Body of pancreas (tissue), 4 donors: Measurements from ENCODE around the gene NPTX1. TPM values are rescaled to one million over a fixed set of nuclear protein-coding genes. Genes with fewer than 3 reads are reported as not detected.

Source experiments
- ATAC-seq: fragments of 150-250 bp; one replicate; pipeline ENCODE4 v1.9.1; 2016
- DNase-seq, 4 donors: peaks; one replicate each; pipeline ENCODE4 v3.0.0-alpha.2; 2019
- H3K27ac ChIP-seq, 4 donors: fragments of 200-600 bp; sonication (generic); 1 replicate in 3 of 4; 2 replicates in 1 of 4; pipeline versions ENCODE4 v1.5.1 to v1.6.1; 2016 to 2019; ENCODE audit warnings: mild to moderate bottlenecking in 1 of 4, mixed read lengths in 1 of 4, moderate library complexity in 1 of 4
- H3K27me3 ChIP-seq, 2 donors: fragments of 200-600 bp; sonication (generic); one replicate each; pipeline ENCODE4 v1.6.0; 2016; ENCODE audit warnings: mild to moderate bottlenecking in 1 of 2
- H3K36me3 ChIP-seq, 2 donors: fragments of 200-600 bp; sonication (generic); replicated peaks in 1 of 2; 2 replicates each; pipeline ENCODE4 v1.5.1; 2016; ENCODE audit warnings: low read depth in 2 of 2; ENCODE audit not compliant: insufficient read depth in 1 of 2
- H3K4me1 ChIP-seq: fragments of 200-600 bp; sonication (generic); one replicate; pipeline ENCODE4 v1.6.0; 2016
- H3K4me3 ChIP-seq, 2 donors: fragments of 200-600 bp; sonication (generic); 1 replicate in 1 of 2; 2 replicates in 1 of 2; pipeline ENCODE4 v1.5.1; 2016 to 2019
- H3K9me3 ChIP-seq, 3 donors: fragments of 200-600 bp; sonication (generic); 1 replicate in 2 of 3; 2 replicates in 1 of 3; pipeline ENCODE4 v1.5.1; 2016
- POLR2A ChIP-seq, 3 donors: fragments of 450-650 bp; IDR thresholded peaks; one replicate each; pipeline ENCODE4 v1.6.1; 2016; ENCODE audit warnings: antibody characterized with exemption in 3 of 3, mild to moderate bottlenecking in 2 of 3
- WGBS, 2 donors: methylation state at CpG; one replicate each; pipeline ENCODE4 v1.1.5; 2017; 5-methylcytosine and 5-hydroxymethylcytosine counted together
- intact Hi-C: fragments of 100-400 bp; cut with DNase I; formaldehyde crosslinking; loops from one replicate; pipeline ENCODE4 v1.15.1; 2023
- total RNA-seq, 2 donors: library from RNA; depleted of rRNA; stranded (reverse); fragments of >200 nt; gene quantifications; one replicate each; pipeline ENCODE4 v1.1.0, GENCODE V29; 2016
- TF ChIP-seq, protein P1 (sequence below), 7 experiments: fragments of 450-650 bp in 4 of 7; fragments of 200-600 bp in 3 of 7; sonication (generic) in 3 of 7; IDR thresholded peaks; one replicate each; pipeline ENCODE4 v1.5.1; 2016 to 2019; ENCODE audit warnings: antibody characterized with exemption in 7 of 7

NPTX1 gene
- total RNA-seq, 2 donors from 2014 or later = 0.26 TPM; not detected in 1

DNA sequence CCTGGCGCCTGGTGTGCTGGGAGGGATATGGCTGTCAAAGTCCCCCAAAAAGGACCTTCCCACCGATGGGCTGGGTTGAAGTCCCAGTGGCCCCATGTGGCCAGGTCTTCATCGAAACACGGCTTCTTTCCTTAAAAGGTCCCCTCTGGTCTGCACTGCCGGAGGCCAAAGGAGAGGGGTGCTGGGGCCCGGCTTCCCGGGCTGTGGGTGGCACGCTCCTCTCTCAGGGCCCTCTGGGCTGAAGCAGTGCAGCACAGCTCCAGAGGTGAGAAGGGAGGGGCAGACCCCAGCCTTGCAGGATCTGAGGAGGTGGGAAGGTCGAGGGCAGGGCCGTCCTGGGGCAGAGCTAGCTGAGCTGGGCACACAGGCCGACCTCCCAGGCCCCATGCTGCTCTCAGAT is 6.7 kb downstream of the NPTX1 start:
- no peak for DNase-seq
- intact Hi-C loops = no loop called here
- H3K27ac ChIP-seq = no peak overlapping the region
- no peaks in the 10 kb centered on the region for H3K36me3 ChIP-seq
- no peak for TF ChIP-seq POLR2A (IDR thresholded peaks at IDR 0.05)
- TF ChIP-seq, protein P1, sequence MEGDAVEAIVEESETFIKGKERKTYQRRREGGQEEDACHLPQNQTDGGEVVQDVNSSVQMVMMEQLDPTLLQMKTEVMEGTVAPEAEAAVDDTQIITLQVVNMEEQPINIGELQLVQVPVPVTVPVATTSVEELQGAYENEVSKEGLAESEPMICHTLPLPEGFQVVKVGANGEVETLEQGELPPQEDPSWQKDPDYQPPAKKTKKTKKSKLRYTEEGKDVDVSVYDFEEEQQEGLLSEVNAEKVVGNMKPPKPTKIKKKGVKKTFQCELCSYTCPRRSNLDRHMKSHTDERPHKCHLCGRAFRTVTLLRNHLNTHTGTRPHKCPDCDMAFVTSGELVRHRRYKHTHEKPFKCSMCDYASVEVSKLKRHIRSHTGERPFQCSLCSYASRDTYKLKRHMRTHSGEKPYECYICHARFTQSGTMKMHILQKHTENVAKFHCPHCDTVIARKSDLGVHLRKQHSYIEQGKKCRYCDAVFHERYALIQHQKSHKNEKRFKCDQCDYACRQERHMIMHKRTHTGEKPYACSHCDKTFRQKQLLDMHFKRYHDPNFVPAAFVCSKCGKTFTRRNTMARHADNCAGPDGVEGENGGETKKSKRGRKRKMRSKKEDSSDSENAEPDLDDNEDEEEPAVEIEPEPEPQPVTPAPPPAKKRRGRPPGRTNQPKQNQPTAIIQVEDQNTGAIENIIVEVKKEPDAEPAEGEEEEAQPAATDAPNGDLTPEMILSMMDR (IDR thresholded peaks at IDR 0.05) = no peak
- H3K27me3 ChIP-seq = peaks cover 0 to 15% of the 10 kb centered on the region in 2 donors
- no peaks in the 10 kb centered on the region for H3K9me3 ChIP-seq
- no peak for ATAC-seq
- H3K4me1 ChIP-seq = peaks cover 2% of the 10 kb centered on the region
- H3K4me3 ChIP-seq = no peak overlapping the region
- WGBS, 2 donors = 20 to 66% methylated on average over 3 to 11 of the region's 11 CpGs

DNA sequence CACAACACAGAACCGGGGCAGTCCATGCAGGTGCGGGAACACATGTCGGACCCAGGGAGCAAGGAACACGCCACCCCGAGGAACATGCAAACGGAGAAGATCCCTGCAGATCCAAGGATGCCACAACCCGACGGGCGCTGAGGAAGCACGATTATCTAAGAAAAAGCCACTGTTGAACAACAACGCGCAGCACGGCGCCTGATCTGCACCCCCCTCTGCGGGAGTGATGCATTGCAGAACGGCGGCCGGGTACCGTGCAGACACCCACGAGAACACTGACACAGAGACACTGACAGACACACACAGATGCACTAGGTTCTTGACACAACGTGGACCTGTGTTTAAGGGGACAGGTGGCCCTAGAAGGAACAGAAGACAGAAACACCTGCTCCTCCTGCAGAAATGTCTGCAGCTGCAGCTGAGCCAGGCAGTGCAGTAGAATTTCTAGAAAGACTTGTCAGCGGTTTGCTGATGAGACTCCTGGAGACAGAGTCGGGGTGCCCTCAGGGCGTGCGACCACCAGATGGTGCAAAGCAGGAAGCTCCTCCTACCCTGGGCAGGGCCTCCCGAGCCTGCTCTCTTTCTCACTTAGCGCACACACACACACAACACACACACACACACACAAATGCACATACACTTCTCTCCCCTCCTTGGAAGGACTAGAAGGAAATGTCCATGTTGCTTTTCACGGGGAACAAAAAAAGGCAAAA is 7.5 kb downstream of the NPTX1 start:
- Histone ChIP-seq H3K9me3 (no peaks in the 10 kb centered on the region), H3K27ac (no peak overlapping the region), H3K27me3 (peaks cover 0 to 9% of the 10 kb centered on the region in 2 donors), H3K4me3 (no peak overlapping the region), H3K4me1 (no peaks in the 10 kb centered on the region), H3K36me3 (no peaks in the 10 kb centered on the region)
- ATAC-seq (no peak), DNase-seq (no peak)
- 64 to 65% methylated on average over 27 to 28 of the region's 28 CpGs for WGBS, 2 donors
- TF ChIP-seq, protein P1 (IDR thresholded peaks at IDR 0.05) = no peak
- TF ChIP-seq POLR2A (IDR thresholded peaks at IDR 0.05) = no peak
- intact Hi-C loops = no loop called here

DNA sequence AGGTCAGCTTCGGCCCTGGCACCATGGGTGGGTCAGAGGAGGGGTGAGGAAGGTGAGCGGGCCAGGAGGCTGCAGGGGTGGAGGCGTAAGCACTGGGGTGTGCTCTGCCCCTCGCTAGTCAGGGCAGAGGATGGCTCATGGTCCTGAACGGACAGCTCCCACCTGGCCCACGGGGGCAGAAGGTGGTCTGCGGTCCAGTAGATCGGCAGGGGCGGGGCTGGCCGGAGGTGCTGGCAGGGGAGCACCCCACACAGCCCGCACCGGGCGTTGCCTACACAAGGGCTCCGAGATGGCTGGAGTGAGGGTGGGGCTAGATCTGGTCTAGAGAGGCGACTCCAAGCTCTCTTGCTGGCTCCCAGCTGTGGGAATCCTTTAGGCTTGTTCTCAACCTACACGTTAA is 8.2 kb downstream of the NPTX1 start:
- H3K27ac ChIP-seq = no peak overlapping the region
- intact Hi-C loops = no loop called here
- no peak overlapping the region for H3K4me3 ChIP-seq
- 15 to 28% methylated on average over 4 to 16 of the region's 16 CpGs for WGBS, 2 donors
- no peaks in the 10 kb centered on the region for H3K4me1 ChIP-seq
- H3K9me3 ChIP-seq = no peaks in the 10 kb centered on the region
- TF ChIP-seq, protein P1 (IDR thresholded peaks at IDR 0.05) = no peak
- no peak for TF ChIP-seq POLR2A (IDR thresholded peaks at IDR 0.05)
- DNase-seq = no peak
- H3K36me3 ChIP-seq = no peaks in the 10 kb centered on the region
- peaks cover 0 to 9% of the 10 kb centered on the region in 2 donors for H3K27me3 ChIP-seq
- ATAC-seq = no peak

DNA sequence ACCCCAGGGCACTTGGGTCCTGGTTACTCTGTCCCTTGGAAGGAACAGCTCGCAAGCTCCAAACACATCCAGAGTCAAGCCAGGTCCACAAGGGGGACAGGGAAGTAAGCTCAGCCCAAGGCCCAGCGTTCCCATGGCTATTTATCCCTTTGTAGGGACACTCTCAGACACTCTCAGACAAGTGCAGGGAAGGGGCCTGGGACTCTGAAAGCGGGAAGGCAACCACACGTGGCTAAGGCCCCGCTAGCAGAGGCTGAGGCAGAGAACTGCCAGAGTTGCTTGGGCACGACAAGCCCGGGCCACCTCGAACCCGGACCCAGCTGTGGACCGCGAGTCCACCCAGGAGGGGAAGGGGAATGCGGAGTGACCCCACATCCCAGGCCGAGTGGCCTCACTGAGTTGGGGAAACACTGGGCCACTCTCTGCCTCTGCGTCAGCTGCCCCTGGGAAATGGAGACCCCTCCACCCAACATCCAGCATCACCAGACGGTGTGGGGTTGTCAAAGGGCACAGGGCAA is 10.2 kb downstream of the NPTX1 start:
- intact Hi-C loops = no loop called here
- TF ChIP-seq, protein P1 (IDR thresholded peaks at IDR 0.05) = no peak
- TF ChIP-seq POLR2A (IDR thresholded peaks at IDR 0.05) = no peak
- ATAC-seq (no peak), DNase-seq (no peak)
- Histone ChIP-seq H3K36me3 (no peaks in the 10 kb centered on the region), H3K27ac (no peak overlapping the region), H3K27me3 (peaks cover 0 to 9% of the 10 kb centered on the region in 2 donors), H3K4me1 (no peaks in the 10 kb centered on the region), H3K9me3 (no peaks in the 10 kb centered on the region), H3K4me3 (no peak overlapping the region)
- WGBS, 2 donors = 51 to 73% methylated on average over 3 to 14 of the region's 15 CpGs
